NCI-H1436 (cell line): ENCODE results near the gene IFNLR1.

ENCODE experiments used
- DNase-seq: peaks from one replicate; lab custom pipeline; 2025; lab: John Stamatoyannopoulos, UW

Gene IFNLR1

GRCh38 chr1:24175033-24175755 lies 11.9 kb downstream of the IFNLR1 start:
- no peak for DNase-seq

GRCh38 chr1:24173638-24174575 lies 13.2 kb downstream of the IFNLR1 start:
- no peak for DNase-seq

- no peak for DNase-seq
Observed at GRCh38 chr1:24172598-24172997, 14.5 kb downstream of the IFNLR1 start.

GRCh38 chr1:24169286-24169685 lies 17.8 kb downstream of the IFNLR1 start:
- DNase-seq, result no peak

- no peak for DNase-seq
Observed at GRCh38 chr1:24168245-24168644, 18.8 kb downstream of the IFNLR1 start.

- no peak for DNase-seq
Observed at GRCh38 chr1:24167008-24167407, 20.1 kb downstream of the IFNLR1 start.

GRCh38 chr1:24165500-24165899 lies 21.6 kb downstream of the IFNLR1 start:
- no peak for DNase-seq

GRCh38 chr1:24164004-24164403 lies 23.1 kb downstream of the IFNLR1 start:
- no peak for DNase-seq

- no peak for DNase-seq
Observed at GRCh38 chr1:24162201-24162600, 24.9 kb downstream of the IFNLR1 start.

GRCh38 chr1:24161270-24161669 lies 25.8 kb downstream of the IFNLR1 start:
- DNase-seq, result no peak

GRCh38 chr1:24159366-24159765 lies 27.7 kb downstream of the IFNLR1 start:
- no peak for DNase-seq

GRCh38 chr1:24157918-24158481 lies 29.1 kb downstream of the IFNLR1 start:
- DNase-seq, result no peak

- DNase-seq, result no peak
Observed at GRCh38 chr1:24156542-24157260, 30.4 kb downstream of the IFNLR1 start.

GRCh38 chr1:24155011-24155782 lies 31.9 kb downstream of the IFNLR1 start:
- DNase-seq, result peak; percentile 6

GRCh38 chr1:24154215-24154614 lies 32.9 kb downstream of the IFNLR1 start:
- DNase-seq, result no peak

GRCh38 chr1:24152631-24153494 lies 34.2 kb downstream of the IFNLR1 start:
- DNase-seq, result no peak

- DNase-seq, result peak; percentile 94
Observed at GRCh38 chr1:24151175-24151533, 35.9 kb downstream of the IFNLR1 start.

- DNase-seq, result peak; percentile 87
Observed at GRCh38 chr1:24150234-24151174, 36.6 kb downstream of the IFNLR1 start.

GRCh38 chr1:24149866-24150233 lies 37.2 kb downstream of the IFNLR1 start:
- DNase-seq, result no peak
